SK-N-SH (cell line): ENCODE data around the gene TOR2A. TPM values are rescaled to one million over a fixed set of nuclear protein-coding genes. Genes with fewer than 3 reads are reported as not detected.

Experiments
- CTCF ChIA-PET: fragments of 300-600, 350-600 bp; formaldehyde crosslinking; extraction: SDS; loops from one replicate; lab custom pipeline; 2021; lab: Yijun Ruan, JAX
- POLR2A ChIA-PET: fragments of 350-600 bp; sonication (Branson Sonifier 250); formaldehyde crosslinking; extraction: SDS; loops from one replicate; lab custom pipeline; 2020; ENCODE audit warnings: antibody characterized with exemption, inconsistent platforms; lab: Yijun Ruan, JAX
- DNase-seq: peaks from one replicate; pipeline ENCODE4 v3.0.0; 2012
- H2AFZ ChIP-seq: fragments of 200-600 bp; sonication (generic); 2 replicates; pipeline ENCODE4 v1.8.1; 2016; ENCODE audit warnings: antibody characterized with exemption, mild to moderate bottlenecking, low read depth
- H3F3A ChIP-seq: fragments of 200-600 bp; sonication (generic); replicated peaks from 2 replicates; pipeline ENCODE3; 2016; ENCODE audit warnings: antibody characterized with exemption, mild to moderate bottlenecking; ENCODE audit not compliant: insufficient read depth
- H3K27ac ChIP-seq, 2 experiments: fragments of 200-500 bp in 1 of 2; fragments of 200-600 bp in 1 of 2; sonication (Bioruptor generic) in 1 of 2; sonication (generic), shearing (Covaris generic) in 1 of 2; 2 replicates each; pipeline versions ENCODE4 v1.5.1 to v1.6.1; 2014 to 2016; ENCODE audit warnings: low read depth in 2 of 2, inconsistent platforms in 1 of 2, low read length in 1 of 2, mild to moderate bottlenecking in 1 of 2, mixed read lengths in 1 of 2
- H3K27me3 ChIP-seq: fragments of 200-600 bp; sonication (generic), shearing (Covaris generic); 2 replicates; pipeline ENCODE4 v1.6.1; 2016; ENCODE audit warnings: mixed run types; ENCODE audit not compliant: insufficient read depth
- H3K36me3 ChIP-seq, 2 experiments: fragments of 200-500 bp in 1 of 2; fragments of 200-600 bp in 1 of 2; sonication (Bioruptor generic) in 1 of 2; sonication (generic) in 1 of 2; replicated peaks in 1 of 2; 2 replicates each; pipeline versions ENCODE3 to v1.5.1; 2014 to 2016; ENCODE audit warnings: low read length in 1 of 2, mild to moderate bottlenecking in 1 of 2; ENCODE audit not compliant: insufficient read depth in 2 of 2, control insufficient read depth in 1 of 2
- H3K4me1 ChIP-seq, 2 experiments: fragments of 200-500 bp in 1 of 2; fragments of 200-600 bp in 1 of 2; sonication (Bioruptor generic) in 1 of 2; sonication (generic), shearing (Covaris generic) in 1 of 2; 2 replicates each; pipeline versions ENCODE4 v1.5.1 to v1.6.1; 2014 to 2016; ENCODE audit warnings: low read depth in 1 of 2, low read length in 1 of 2, mixed run types in 1 of 2; ENCODE audit not compliant: insufficient read depth in 2 of 2, control insufficient read depth in 1 of 2
- H3K4me2 ChIP-seq: fragments of 200-600 bp; sonication (generic), shearing (Covaris generic); 2 replicates; pipeline ENCODE4 v1.6.1; 2017; ENCODE audit warnings: mixed run types
- H3K4me3 ChIP-seq, 2 experiments: fragments of 200-500 bp in 1 of 2; fragments of 200-600 bp in 1 of 2; sonication (Bioruptor generic) in 1 of 2; sonication (generic), shearing (Covaris generic) in 1 of 2; 2 replicates each; pipeline versions ENCODE4 v1.5.1 to v1.8.1; 2014 to 2016; ENCODE audit warnings: low read depth in 2 of 2, inconsistent platforms in 1 of 2, low read length in 1 of 2, mild to moderate bottlenecking in 1 of 2, mixed read lengths in 1 of 2, moderate library complexity in 1 of 2
- H3K79me2 ChIP-seq: fragments of 200-600 bp; sonication (generic); 2 replicates; pipeline ENCODE4 v1.8.1; 2017; ENCODE audit warnings: mild to moderate bottlenecking; ENCODE audit not compliant: insufficient read depth
- H3K9ac ChIP-seq: fragments of 200-600 bp; sonication (generic); 2 replicates; pipeline ENCODE4 v1.6.1; 2017; ENCODE audit warnings: mixed run types
- H3K9me2 ChIP-seq: fragments of 200-600 bp; sonication (generic); 2 replicates; pipeline ENCODE4 v1.6.1; 2017; ENCODE audit warnings: mixed run types
- H3K9me3 ChIP-seq: fragments of 200-600 bp; sonication (generic); 2 replicates; pipeline ENCODE4 v1.6.1; 2017; ENCODE audit warnings: mixed run types, mild to moderate bottlenecking, moderate library complexity
- H4K20me1 ChIP-seq: fragments of 200-600 bp; sonication (generic); 2 replicates; pipeline ENCODE4 v1.6.1; 2017; ENCODE audit warnings: mild to moderate bottlenecking, mixed run types; ENCODE audit not compliant: insufficient read depth
- CHD2 ChIP-seq: fragments of 150-350 bp; IDR thresholded peaks from 2 replicates; pipeline ENCODE4 v1.6.1; 2018; ENCODE audit warnings: low read length; ENCODE audit not compliant: partially characterized antibody
- ELF1 ChIP-seq: IDR thresholded peaks from 2 replicates; pipeline ENCODE4 v1.4.0; 2012
- FOSL2 ChIP-seq: IDR thresholded peaks from 2 replicates; pipeline ENCODE4 v1.4.0; 2012; ENCODE audit warnings: low read depth, mild to moderate bottlenecking, moderate library complexity, borderline replicate concordance
- GATA2 ChIP-seq: sonication (generic); formaldehyde crosslinking; IDR thresholded peaks from 2 replicates; pipeline ENCODE4 v1.5.0; 2020; ENCODE audit warnings: mild to moderate bottlenecking, missing genetic modification reagents
- IRF3 ChIP-seq: fragments of 150-350 bp; IDR thresholded peaks from 2 replicates; pipeline ENCODE4 v1.6.1; 2016; ENCODE audit warnings: mild to moderate bottlenecking, low read depth, low read length
- JUND ChIP-seq: IDR thresholded peaks from 2 replicates; pipeline ENCODE4 v1.4.0; 2012
- POLR2AphosphoS5 ChIP-seq: IDR thresholded peaks from 2 replicates; pipeline ENCODE4 v1.6.1; 2012; ENCODE audit warnings: low read depth, low read length
- RAD21 ChIP-seq: IDR thresholded peaks from 2 replicates; pipeline ENCODE4 v1.6.1; 2012; ENCODE audit warnings: mild to moderate bottlenecking, low read length
- RCOR1 ChIP-seq: fragments of 150-350 bp; IDR thresholded peaks from 2 replicates; pipeline ENCODE4 v1.6.1; 2017; ENCODE audit warnings: antibody characterized with exemption, low read length
- REST ChIP-seq: IDR thresholded peaks from 2 replicates; pipeline ENCODE4 v1.6.1; 2012; ENCODE audit warnings: mild to moderate bottlenecking, low read depth, low read length, moderate library complexity
- SMC3 ChIP-seq: IDR thresholded peaks from 2 replicates; pipeline ENCODE4 v1.6.1; 2012; ENCODE audit warnings: low read depth, low read length, improper control_type of control experiment
- TAF1 ChIP-seq: IDR thresholded peaks from 2 replicates; pipeline ENCODE4 v1.6.1; 2012; ENCODE audit warnings: low read depth, mild to moderate bottlenecking, low read length, moderate library complexity, borderline replicate concordance
- YY1 ChIP-seq: IDR thresholded peaks from 2 replicates; pipeline ENCODE4 v1.4.0; 2012; ENCODE audit warnings: low read depth, mild to moderate bottlenecking
- ZBTB33 ChIP-seq: IDR thresholded peaks from 2 replicates; pipeline ENCODE4 v1.4.0; 2012; ENCODE audit warnings: low read depth, borderline replicate concordance
- whole genome bisulfite sequencing: methylation state at CpG from one replicate; pipeline ENCODE4 v1.1.6; 2017; ENCODE audit warnings: low lambda C conversion rate; 5-methylcytosine and 5-hydroxymethylcytosine counted together
- polyA plus RNA-seq, 3 experiments: library from polyadenylated mRNA; depleted of rRNA; stranded (reverse); fragments of >200 nt; gene quantifications; 2 replicates each; pipeline ENCODE4 v1.2.3, GENCODE V29; 2012
- TF ChIP-seq, protein P1 (sequence below): IDR thresholded peaks from 2 replicates; pipeline ENCODE4 v1.4.0; 2012; ENCODE audit warnings: low read depth, borderline replicate concordance

Gene TOR2A
- polyA plus RNA-seq, 1 of the 3 experiments (the other 2 are of a cell fraction): 17.2 TPM

GRCh38 chr9:127732444-127732843 is 2.6 kb downstream of the TOR2A start (continued):
- TF ChIP-seq TAF1 (no peak), ZBTB33 (no peak), RAD21 (no peak), FOSL2 (no peak), POLR2AphosphoS5 (no peak)
- TF ChIP-seq, protein P1, sequence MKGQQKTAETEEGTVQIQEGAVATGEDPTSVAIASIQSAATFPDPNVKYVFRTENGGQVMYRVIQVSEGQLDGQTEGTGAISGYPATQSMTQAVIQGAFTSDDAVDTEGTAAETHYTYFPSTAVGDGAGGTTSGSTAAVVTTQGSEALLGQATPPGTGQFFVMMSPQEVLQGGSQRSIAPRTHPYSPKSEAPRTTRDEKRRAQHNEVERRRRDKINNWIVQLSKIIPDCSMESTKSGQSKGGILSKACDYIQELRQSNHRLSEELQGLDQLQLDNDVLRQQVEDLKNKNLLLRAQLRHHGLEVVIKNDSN: no peak

GRCh38 chr9:127731938-127732337 is 3.2 kb downstream of the TOR2A start:
- H3K4me2 ChIP-seq: no peak overlapping the region
- no peaks in the 10 kb centered on the region for H3K9me3 ChIP-seq
- 90% methylated on average over 9 of the region's 16 CpGs for WGBS
- peaks cover 2% of the 10 kb centered on the region for H3F3A ChIP-seq
- no peaks in the 10 kb centered on the region for H3K9me2 ChIP-seq
- no peak overlapping the region for H3K9ac ChIP-seq
- POLR2A ChIA-PET: no interaction called here
- H4K20me1 ChIP-seq: no peaks in the 10 kb centered on the region
- TF ChIP-seq SMC3 (no peak), JUND (no peak)
- H3K36me3 ChIP-seq: peaks cover 0 to 3% of the 10 kb centered on the region in 2 experiments
- H3K4me3 ChIP-seq: no peak overlapping the region
- peaks cover 5 to 11% of the 10 kb centered on the region in 2 experiments; a peak in 1 of 4 replicates for H3K4me1 ChIP-seq
- H3K79me2 ChIP-seq: no peaks in the 10 kb centered on the region
- CTCF ChIA-PET: interaction anchor here (1.8 to 10.7 kb wide), 2 partner anchors 53 to 144 kb away, joined by 6 to 226 read pairs; partner anchors contain the start of gene CDK9
- no peak for DNase-seq
- H3K27ac ChIP-seq: no peak overlapping the region
- H2AFZ ChIP-seq: no peak overlapping the region
- H3K27me3 ChIP-seq: no peaks in the 10 kb centered on the region

GRCh38 chr9:127730799-127731410 is 4.2 kb downstream of the TOR2A start:
- Histone ChIP-seq H3K9me3 (no peaks in the 10 kb centered on the region), H3K4me2 (no peak overlapping the region), H3K79me2 (no peaks in the 10 kb centered on the region), H3K4me3 (no peak overlapping the region), H3K4me1 (peaks cover 5 to 11% of the 10 kb centered on the region in 2 experiments; a peak in 1 of 4 replicates), H2AFZ (no peak overlapping the region), H3F3A (peaks cover 2% of the 10 kb centered on the region), H3K9ac (no peak overlapping the region), H3K9me2 (no peaks in the 10 kb centered on the region), H4K20me1 (no peaks in the 10 kb centered on the region), H3K27me3 (no peaks in the 10 kb centered on the region), H3K36me3 (peaks cover 0 to 3% of the 10 kb centered on the region in 2 experiments), H3K27ac (no peak overlapping the region)
- 65% methylated on average over 4 of the region's 9 CpGs for WGBS
- DNase-seq: no peak
- CTCF ChIA-PET: interaction anchor here (0.7 to 10.7 kb wide), 5 partner anchors 47 to 227 kb away, joined by 3 to 226 read pairs (median 3); no protein-coding TSS in a partner anchor
- POLR2A ChIA-PET: no interaction called here
- TF ChIP-seq REST (no peak), ZBTB33 (no peak), CHD2 (no peak), FOSL2 (no peak), IRF3 (no peak), RCOR1 (no peak), GATA2 (CRISPR knock-in tag) (no peak), ELF1 (no peak), YY1 (no peak)
